KMS-11 (cell line): ENCODE data around the gene LHX3.

ENCODE experiments used
- H2AFZ ChIP-seq: fragments of 200-600 bp; sonication (generic); 2 replicates; pipeline ENCODE4 v1.6.1; 2016; ENCODE audit warnings: antibody characterized with exemption, mixed run types, low read depth
- H3K27ac ChIP-seq: fragments of 200-600 bp; sonication (generic); 2 replicates; pipeline ENCODE4 v1.6.1; 2016; ENCODE audit warnings: mild to moderate bottlenecking, mixed run types
- H3K27me3 ChIP-seq: fragments of 200-600 bp; sonication (generic); 2 replicates; pipeline ENCODE4 v1.6.1; 2017; ENCODE audit warnings: mild to moderate bottlenecking, low read depth, mixed run types, moderate library complexity; ENCODE audit not compliant: insufficient read depth
- H3K36me3 ChIP-seq: fragments of 200-600 bp; sonication (generic); 2 replicates; pipeline ENCODE4 v1.6.1; 2017; ENCODE audit warnings: mild to moderate bottlenecking, mixed run types; ENCODE audit not compliant: insufficient read depth
- H3K4me1 ChIP-seq: fragments of 200-600 bp; sonication (generic); 2 replicates; pipeline ENCODE4 v1.6.1; 2016; ENCODE audit warnings: mild to moderate bottlenecking, low read depth, mixed run types; ENCODE audit not compliant: poor library complexity, severe bottlenecking
- H3K4me2 ChIP-seq: fragments of 200-600 bp; sonication (generic); 2 replicates; pipeline ENCODE4 v1.7.0; 2016; ENCODE audit warnings: mild to moderate bottlenecking, mixed run types
- H3K4me3 ChIP-seq: fragments of 200-600 bp; sonication (generic); IDR thresholded peaks from 2 replicates; pipeline ENCODE4 v1.6.1; 2017; ENCODE audit warnings: low read depth, low read length, mixed read lengths; ENCODE audit not compliant: insufficient read depth
- H3K79me2 ChIP-seq: fragments of 200-600 bp; sonication (generic); 2 replicates; pipeline ENCODE4 v1.6.1; 2016; ENCODE audit warnings: low read depth, mixed run types; ENCODE audit not compliant: insufficient read depth
- H3K9ac ChIP-seq: fragments of 200-600 bp; sonication (generic); 2 replicates; pipeline ENCODE4 v1.6.1; 2016; ENCODE audit warnings: mild to moderate bottlenecking, mixed run types
- H4K20me1 ChIP-seq: fragments of 200-600 bp; sonication (generic); 2 replicates; pipeline ENCODE4 v1.6.1; 2016; ENCODE audit warnings: mild to moderate bottlenecking, mixed run types; ENCODE audit not compliant: insufficient read depth
- TF ChIP-seq, protein P1 (sequence below): fragments of 200-600 bp; sonication (generic); conservative IDR thresholded peaks from 2 replicates; pipeline ENCODE4 v1.6.1; 2017; ENCODE audit warnings: low read depth, mild to moderate bottlenecking, antibody characterized with exemption, low read length, moderate library complexity, mixed read lengths

LHX3 gene

DNA sequence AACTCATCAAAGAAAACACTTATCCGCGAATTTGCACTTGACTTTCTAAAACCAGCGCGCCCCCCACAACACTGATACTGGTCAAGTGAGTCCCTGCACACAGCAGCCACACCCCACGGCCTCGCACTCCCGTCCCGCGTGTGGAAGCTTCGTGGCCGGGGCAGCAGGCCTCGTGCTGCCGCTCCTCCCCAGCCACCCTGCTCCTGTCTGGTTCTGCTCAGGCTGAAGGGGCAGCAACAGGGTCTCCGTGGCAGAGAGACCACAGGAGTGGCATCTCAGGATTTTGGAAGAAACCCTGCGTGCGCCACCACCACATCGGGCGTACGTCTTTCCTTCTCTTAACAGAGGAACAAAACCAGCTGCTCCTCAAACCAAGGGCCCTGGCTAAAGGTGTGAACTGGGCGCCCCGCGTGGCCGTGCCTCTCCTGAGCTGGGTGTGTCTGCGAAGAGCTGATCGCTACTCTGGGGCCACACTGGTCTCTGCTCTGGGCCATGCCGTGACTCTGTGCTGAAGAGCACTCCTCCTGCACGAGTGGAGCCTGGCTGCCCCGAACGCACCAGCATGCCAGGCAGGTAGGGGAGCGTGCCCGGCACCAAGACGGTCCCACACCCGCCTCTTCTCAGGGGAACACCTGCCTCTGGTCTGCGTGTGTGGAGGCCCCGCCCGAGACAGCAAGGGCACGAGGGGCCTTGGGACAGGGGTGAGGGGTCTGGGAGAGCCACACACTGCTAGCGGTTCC is 17.4 kb upstream of the LHX3 start:
- no peaks in the 10 kb centered on the region for H3K79me2 ChIP-seq
- H3K4me1 ChIP-seq = no peaks in the 10 kb centered on the region
- no peak overlapping the region for H3K27ac ChIP-seq
- H4K20me1 ChIP-seq = no peaks in the 10 kb centered on the region
- no peak overlapping the region for H3K4me3 ChIP-seq
- no peak overlapping the region for H3K4me2 ChIP-seq
- no peaks in the 10 kb centered on the region for H3K36me3 ChIP-seq
- H2AFZ ChIP-seq = no peak overlapping the region
- TF ChIP-seq, protein P1, sequence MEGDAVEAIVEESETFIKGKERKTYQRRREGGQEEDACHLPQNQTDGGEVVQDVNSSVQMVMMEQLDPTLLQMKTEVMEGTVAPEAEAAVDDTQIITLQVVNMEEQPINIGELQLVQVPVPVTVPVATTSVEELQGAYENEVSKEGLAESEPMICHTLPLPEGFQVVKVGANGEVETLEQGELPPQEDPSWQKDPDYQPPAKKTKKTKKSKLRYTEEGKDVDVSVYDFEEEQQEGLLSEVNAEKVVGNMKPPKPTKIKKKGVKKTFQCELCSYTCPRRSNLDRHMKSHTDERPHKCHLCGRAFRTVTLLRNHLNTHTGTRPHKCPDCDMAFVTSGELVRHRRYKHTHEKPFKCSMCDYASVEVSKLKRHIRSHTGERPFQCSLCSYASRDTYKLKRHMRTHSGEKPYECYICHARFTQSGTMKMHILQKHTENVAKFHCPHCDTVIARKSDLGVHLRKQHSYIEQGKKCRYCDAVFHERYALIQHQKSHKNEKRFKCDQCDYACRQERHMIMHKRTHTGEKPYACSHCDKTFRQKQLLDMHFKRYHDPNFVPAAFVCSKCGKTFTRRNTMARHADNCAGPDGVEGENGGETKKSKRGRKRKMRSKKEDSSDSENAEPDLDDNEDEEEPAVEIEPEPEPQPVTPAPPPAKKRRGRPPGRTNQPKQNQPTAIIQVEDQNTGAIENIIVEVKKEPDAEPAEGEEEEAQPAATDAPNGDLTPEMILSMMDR = no peak
- no peak overlapping the region for H3K9ac ChIP-seq
- H3K27me3 ChIP-seq = no peaks in the 10 kb centered on the region

GRCh38 chr9:136220017-136220729 is 15.2 kb upstream of the LHX3 start:
- no peaks in the 10 kb centered on the region for H3K79me2 ChIP-seq
- no peak overlapping the region for H3K4me2 ChIP-seq
- H3K27ac ChIP-seq = no peak overlapping the region
- no peaks in the 10 kb centered on the region for H3K36me3 ChIP-seq
- H2AFZ ChIP-seq = no peak overlapping the region
- H4K20me1 ChIP-seq = no peaks in the 10 kb centered on the region
- no peak overlapping the region for H3K4me3 ChIP-seq
- H3K27me3 ChIP-seq = no peaks in the 10 kb centered on the region
- TF ChIP-seq, protein P1 = no peak
- no peaks in the 10 kb centered on the region for H3K4me1 ChIP-seq
- H3K9ac ChIP-seq = no peak overlapping the region

DNA sequence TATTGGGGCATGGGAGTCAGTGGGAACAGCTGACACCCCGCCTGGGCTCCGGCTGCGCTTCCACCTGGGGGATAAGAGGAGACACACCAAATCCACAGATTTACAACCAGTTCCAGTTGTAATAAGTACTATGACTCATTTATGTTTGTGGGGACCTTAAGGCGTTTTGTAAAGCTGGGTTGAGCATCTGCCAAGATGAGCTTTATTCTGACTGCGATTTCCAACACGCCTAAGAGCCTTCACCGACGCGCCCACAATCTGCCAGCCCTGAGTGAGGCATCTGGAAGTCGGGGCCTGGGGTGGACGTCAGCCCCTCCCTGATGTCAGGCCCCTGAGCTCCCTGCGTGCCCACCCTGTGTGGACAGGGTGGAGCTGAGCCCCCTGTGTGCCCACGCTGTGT is 14.3 kb upstream of the LHX3 start:
- H4K20me1 ChIP-seq = no peaks in the 10 kb centered on the region

GRCh38 chr9:136218673-136219072 is 13.7 kb upstream of the LHX3 start:
- H3K27ac ChIP-seq = no peak overlapping the region
- TF ChIP-seq, protein P1 = no peak
- no peaks in the 10 kb centered on the region for H4K20me1 ChIP-seq
- H3K4me1 ChIP-seq = no peaks in the 10 kb centered on the region
- H3K36me3 ChIP-seq = no peaks in the 10 kb centered on the region
- no peaks in the 10 kb centered on the region for H3K27me3 ChIP-seq
- no peaks in the 10 kb centered on the region for H3K79me2 ChIP-seq
- H2AFZ ChIP-seq = no peak overlapping the region
- no peak overlapping the region for H3K4me3 ChIP-seq
- no peak overlapping the region for H3K4me2 ChIP-seq
- H3K9ac ChIP-seq = no peak overlapping the region

More for the DNA sequence above, 14.3 kb upstream of the LHX3 start:
- Histone ChIP-seq H3K4me2 (no peak overlapping the region), H3K36me3 (no peaks in the 10 kb centered on the region), H3K4me1 (no peaks in the 10 kb centered on the region), H3K4me3 (no peak overlapping the region), H3K27me3 (no peaks in the 10 kb centered on the region), H3K79me2 (no peaks in the 10 kb centered on the region), H3K9ac (no peak overlapping the region), H2AFZ (no peak overlapping the region), H3K27ac (no peak overlapping the region)
- TF ChIP-seq, protein P1 = no peak
